PC-3 (cell line): ENCODE data around the gene ARHGAP26.

Source experiments
- EZH2 ChIP-seq: fragments of 300-600 bp; sonication (generic); IDR thresholded peaks from one replicate; pipeline ENCODE4 v1.6.1; 2017; ENCODE audit warnings: antibody characterized with exemption, mild to moderate bottlenecking, low read length; ENCODE audit not compliant: unreplicated experiment
- EZH2phosphoT487 ChIP-seq: fragments of 300-600 bp; sonication (generic); IDR thresholded peaks from 2 replicates; pipeline ENCODE4 v1.6.1; 2018; ENCODE audit warnings: mild to moderate bottlenecking, antibody characterized with exemption, low read length, borderline replicate concordance
- TF ChIP-seq, protein P1 (sequence below): fragments of 300-600 bp; sonication (generic); conservative IDR thresholded peaks from 2 replicates; pipeline ENCODE4 v1.5.1; 2017; ENCODE audit warnings: antibody characterized with exemption, low read depth, mild to moderate bottlenecking, low read length

DNA sequence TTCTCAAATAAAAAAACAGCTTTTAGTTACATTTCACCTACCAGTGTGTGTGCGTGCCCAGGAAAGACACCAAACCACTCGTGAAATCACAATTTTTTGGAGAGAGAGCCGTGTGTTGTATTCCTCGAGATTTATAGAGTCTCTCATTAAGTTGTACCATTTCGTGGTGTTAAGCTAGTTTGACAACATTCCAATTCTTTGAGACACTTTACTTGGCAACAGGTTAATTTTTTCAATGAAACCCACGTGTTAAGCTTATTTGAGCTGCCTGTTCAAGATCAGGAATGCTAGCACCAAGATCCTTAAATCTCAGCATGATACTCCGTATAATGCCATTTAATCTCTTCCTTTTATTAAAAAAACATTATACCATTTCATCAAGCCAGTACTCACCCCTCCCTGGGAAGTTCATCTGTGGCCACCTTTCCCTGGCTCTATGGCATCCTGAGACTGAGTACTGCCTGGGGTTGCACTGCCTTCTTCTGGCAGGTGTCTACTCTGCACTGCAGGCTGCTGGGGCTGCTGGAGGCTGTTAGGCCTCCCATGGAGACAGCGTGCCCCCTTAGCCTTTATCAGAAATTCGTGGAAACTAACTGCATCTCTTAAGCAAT, 143.7 kb downstream of the ARHGAP26 start:
- TF ChIP-seq, protein P1, sequence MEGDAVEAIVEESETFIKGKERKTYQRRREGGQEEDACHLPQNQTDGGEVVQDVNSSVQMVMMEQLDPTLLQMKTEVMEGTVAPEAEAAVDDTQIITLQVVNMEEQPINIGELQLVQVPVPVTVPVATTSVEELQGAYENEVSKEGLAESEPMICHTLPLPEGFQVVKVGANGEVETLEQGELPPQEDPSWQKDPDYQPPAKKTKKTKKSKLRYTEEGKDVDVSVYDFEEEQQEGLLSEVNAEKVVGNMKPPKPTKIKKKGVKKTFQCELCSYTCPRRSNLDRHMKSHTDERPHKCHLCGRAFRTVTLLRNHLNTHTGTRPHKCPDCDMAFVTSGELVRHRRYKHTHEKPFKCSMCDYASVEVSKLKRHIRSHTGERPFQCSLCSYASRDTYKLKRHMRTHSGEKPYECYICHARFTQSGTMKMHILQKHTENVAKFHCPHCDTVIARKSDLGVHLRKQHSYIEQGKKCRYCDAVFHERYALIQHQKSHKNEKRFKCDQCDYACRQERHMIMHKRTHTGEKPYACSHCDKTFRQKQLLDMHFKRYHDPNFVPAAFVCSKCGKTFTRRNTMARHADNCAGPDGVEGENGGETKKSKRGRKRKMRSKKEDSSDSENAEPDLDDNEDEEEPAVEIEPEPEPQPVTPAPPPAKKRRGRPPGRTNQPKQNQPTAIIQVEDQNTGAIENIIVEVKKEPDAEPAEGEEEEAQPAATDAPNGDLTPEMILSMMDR = peak; percentile 51; the same call in 1 of the 2 replicates
- TF ChIP-seq EZH2 (no peak), EZH2phosphoT487 (no peak)
